ENCODE data around the gene PCSK4.

PCSK4 gene

DNA sequence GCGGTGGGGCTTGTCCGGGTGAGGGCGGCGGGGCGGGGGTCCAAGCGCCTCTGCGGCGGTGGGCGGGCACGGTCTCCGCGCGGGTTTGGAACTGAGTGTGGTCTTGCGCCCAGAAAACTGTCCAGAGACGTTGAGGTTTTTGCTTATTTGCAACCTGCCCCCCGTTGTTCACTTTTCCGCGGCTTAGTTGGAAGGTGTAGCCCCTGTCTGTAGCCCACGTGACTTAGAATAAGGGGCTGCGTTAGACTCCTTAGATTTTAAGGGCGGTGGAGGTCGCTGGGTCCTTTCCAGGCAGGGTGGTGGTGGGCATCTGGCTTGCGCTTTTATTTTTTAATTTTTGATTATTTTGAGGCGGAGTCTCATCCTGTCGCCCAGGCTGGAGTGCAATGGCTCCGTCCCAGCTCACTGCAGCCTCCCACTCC lies 51.2 kb downstream of the PCSK4 start:
- Histone ChIP-seq H3K4me2 (ENCODE audit: low read length) (peak overlapping the region; percentile 94), H3K27ac (peak overlapping the region; percentile 85), H3K27me3 (ENCODE audit: control insufficient read depth, insufficient read depth, low read length) (no peaks in the 10 kb centered on the region), H3K4me1 (peaks cover 5% of the 10 kb centered on the region), H3K79me2 (peaks cover 3% of the 10 kb centered on the region), H3K4me3 (ENCODE audit: low read depth, low read length) (peak overlapping the region; percentile 83), H2AFZ (no peak overlapping the region), H3K36me3 (ENCODE audit: control insufficient read depth, insufficient read depth, low read length) (no peaks in the 10 kb centered on the region), H3K9ac (peak overlapping the region; percentile 88), H3K9me3 (ENCODE audit: control insufficient read depth, low read length) (no peaks in the 10 kb centered on the region)
- TF ChIP-seq, protein P1, sequence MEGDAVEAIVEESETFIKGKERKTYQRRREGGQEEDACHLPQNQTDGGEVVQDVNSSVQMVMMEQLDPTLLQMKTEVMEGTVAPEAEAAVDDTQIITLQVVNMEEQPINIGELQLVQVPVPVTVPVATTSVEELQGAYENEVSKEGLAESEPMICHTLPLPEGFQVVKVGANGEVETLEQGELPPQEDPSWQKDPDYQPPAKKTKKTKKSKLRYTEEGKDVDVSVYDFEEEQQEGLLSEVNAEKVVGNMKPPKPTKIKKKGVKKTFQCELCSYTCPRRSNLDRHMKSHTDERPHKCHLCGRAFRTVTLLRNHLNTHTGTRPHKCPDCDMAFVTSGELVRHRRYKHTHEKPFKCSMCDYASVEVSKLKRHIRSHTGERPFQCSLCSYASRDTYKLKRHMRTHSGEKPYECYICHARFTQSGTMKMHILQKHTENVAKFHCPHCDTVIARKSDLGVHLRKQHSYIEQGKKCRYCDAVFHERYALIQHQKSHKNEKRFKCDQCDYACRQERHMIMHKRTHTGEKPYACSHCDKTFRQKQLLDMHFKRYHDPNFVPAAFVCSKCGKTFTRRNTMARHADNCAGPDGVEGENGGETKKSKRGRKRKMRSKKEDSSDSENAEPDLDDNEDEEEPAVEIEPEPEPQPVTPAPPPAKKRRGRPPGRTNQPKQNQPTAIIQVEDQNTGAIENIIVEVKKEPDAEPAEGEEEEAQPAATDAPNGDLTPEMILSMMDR (IDR thresholded peaks at IDR 0.05) = no peak

DNA sequence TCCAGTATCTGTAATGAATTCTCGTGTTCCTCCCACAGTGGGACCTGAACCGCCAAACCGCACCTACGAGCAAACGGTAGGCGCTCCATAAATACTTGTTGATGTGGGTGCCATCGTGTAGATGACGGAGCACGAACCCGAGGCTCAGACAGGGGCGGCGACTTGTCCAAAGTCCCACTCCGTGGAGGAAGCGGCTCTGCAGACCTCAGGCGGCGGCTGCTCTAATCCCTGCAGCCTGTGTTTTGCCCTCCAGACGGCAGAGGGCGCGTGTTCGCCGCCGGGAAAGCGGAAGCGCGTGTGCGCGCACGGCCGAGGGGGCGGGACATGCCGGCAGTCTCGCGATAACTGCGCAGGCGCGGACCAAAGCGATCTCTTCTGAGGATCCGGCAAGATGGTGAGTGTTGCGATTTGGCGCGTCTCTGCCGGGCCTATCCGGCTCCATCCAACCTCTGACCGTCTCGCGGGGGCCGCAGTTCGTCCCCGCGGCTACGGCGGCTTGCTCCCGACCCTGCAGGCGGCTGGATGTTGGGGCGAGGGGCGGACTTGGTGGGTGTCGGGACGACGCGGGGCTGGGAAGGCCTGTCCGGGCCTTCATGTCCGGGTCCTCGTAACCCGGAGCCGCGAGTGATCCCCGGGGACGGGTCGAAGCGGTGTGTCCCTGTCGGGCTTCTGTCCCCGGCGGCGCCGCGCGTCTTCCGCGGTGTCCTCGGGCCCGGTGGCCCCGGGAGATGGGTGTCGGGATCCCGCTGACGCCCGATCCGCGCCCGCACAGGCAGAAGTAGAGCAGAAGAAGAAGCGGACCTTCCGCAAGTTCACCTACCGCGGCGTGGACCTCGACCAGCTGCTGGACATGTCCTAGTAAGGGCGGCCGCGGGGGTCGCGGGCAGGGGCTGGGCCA lies 51.9 kb downstream of the PCSK4 start, which contains the start of gene RPS15:
Gene RPS15 (plus strand): TSS at position 362 of the 898 bp plus-strand sequence. CDS start 30 bp downstream, at position 392.
- Histone ChIP-seq H3K4me2 (ENCODE audit: low read length) (peak within 1 kb of the TSS; percentile 94), H3K9ac (peak within 1 kb of the TSS; percentile 88), H3K4me3 (ENCODE audit: low read depth, low read length) (peak within 1 kb of the TSS; percentile 83), H3K27me3 (ENCODE audit: control insufficient read depth, insufficient read depth, low read length) (no peaks in the 10 kb centered on the region), H2AFZ (peak within 1 kb of the TSS; percentile 93), H3K79me2 (peaks cover 3% of the 10 kb centered on the region), H3K4me1 (peaks cover 5% of the 10 kb centered on the region), H3K27ac (peak within 1 kb of the TSS; percentile 85), H3K9me3 (ENCODE audit: control insufficient read depth, low read length) (no peaks in the 10 kb centered on the region), H3K36me3 (ENCODE audit: control insufficient read depth, insufficient read depth, low read length) (no peaks in the 10 kb centered on the region)
- TF ChIP-seq, protein P1 (IDR thresholded peaks at IDR 0.05) = peak; percentile 98

DNA sequence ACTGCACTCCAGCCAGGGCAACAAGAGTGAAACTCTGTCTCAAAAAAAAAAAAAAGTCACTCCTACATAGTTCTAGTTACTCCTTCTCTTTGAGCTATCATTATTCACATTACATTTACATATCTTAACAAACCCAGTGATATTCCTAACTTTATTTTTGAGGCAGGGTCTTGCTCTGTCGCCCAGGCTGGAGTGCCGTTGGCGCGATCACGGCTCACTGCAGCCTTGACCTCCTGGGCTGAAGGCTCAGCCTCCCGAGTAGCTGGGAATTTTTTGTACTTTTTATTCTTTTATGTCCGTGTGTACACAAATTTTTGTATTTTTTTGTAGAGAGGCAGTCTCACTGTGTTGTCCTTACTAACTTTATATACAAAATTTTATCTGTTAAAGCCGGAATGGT lies 52.5 kb downstream of the PCSK4 start:
- TF ChIP-seq, protein P1 (IDR thresholded peaks at IDR 0.05) = no peak
- Histone ChIP-seq H2AFZ (peak overlapping the region; percentile 93), H3K9me3 (ENCODE audit: control insufficient read depth, low read length) (no peaks in the 10 kb centered on the region), H3K27ac (no peak overlapping the region), H3K27me3 (ENCODE audit: control insufficient read depth, insufficient read depth, low read length) (no peaks in the 10 kb centered on the region), H3K79me2 (peaks cover 3% of the 10 kb centered on the region), H3K4me1 (peaks cover 5% of the 10 kb centered on the region), H3K4me2 (ENCODE audit: low read length) (no peak overlapping the region), H3K4me3 (ENCODE audit: low read depth, low read length) (no peak overlapping the region), H3K36me3 (ENCODE audit: control insufficient read depth, insufficient read depth, low read length) (no peaks in the 10 kb centered on the region), H3K9ac (no peak overlapping the region)

DNA sequence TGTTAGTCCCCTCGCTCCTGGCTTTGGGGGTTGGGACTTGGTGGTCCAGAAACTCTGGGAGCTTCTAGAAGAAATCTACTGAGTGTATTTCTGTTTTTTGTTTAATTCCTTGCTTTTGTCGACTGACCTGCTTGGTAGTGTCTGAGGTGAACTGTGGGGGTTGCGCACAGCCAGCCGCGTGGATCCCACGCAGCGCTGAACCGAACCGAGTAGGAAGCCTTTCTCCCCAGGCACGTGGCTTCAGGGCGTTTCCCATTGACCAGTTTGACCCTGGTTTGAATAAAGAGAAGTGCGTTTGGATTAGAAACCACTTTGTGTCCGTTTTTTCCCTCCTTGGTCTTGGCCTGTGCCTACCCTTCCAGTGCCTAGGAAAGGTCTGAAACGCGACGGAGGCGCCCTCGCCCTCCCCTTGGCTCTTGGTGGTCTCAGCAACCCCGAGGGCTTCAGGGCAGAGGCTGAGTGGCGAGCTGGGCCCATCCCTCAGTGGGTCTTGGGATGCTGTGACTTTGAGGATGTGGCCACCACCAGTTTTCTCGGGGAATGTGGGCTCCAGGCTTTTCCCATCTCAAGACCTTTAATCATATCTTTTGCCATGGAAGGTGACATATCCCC lies 54.7 kb downstream of the PCSK4 start:
- H3K9ac ChIP-seq = no peak overlapping the region
- H3K4me2 ChIP-seq (ENCODE audit: low read length) = no peak overlapping the region
- peaks cover 5% of the 10 kb centered on the region for H3K4me1 ChIP-seq
- no peaks in the 10 kb centered on the region for H3K9me3 ChIP-seq (ENCODE audit: control insufficient read depth, low read length)
- no peak overlapping the region for H3K27ac ChIP-seq
- no peaks in the 10 kb centered on the region for H3K36me3 ChIP-seq (ENCODE audit: control insufficient read depth, insufficient read depth, low read length)
- no peak overlapping the region for H2AFZ ChIP-seq
- no peak overlapping the region for H3K4me3 ChIP-seq (ENCODE audit: low read depth, low read length)
- peaks cover 6% of the 10 kb centered on the region for H3K79me2 ChIP-seq
- TF ChIP-seq, protein P1 (IDR thresholded peaks at IDR 0.05) = no peak
- no peaks in the 10 kb centered on the region for H3K27me3 ChIP-seq (ENCODE audit: control insufficient read depth, insufficient read depth, low read length)
